HepG2 (cell line): ENCODE measurements around the gene GSK3A. TPM values are rescaled to one million over a fixed set of nuclear protein-coding genes. Genes with fewer than 3 reads are reported as not detected.

Experiments used
- EP300 ChIP-seq, 3 experiments: sonication (generic) in 1 of 3; formaldehyde crosslinking in 1 of 3; IDR thresholded peaks; 2 replicates each; pipeline versions ENCODE4 v1.5.1 to v1.6.1; 2011 to 2020; ENCODE audit warnings: low read depth in 2 of 3, low read length in 2 of 3, borderline replicate concordance in 1 of 3, improper control_type of control experiment in 1 of 3, mild to moderate bottlenecking in 1 of 3, missing genetic modification reagents in 1 of 3, moderate library complexity in 1 of 3
- PHB2 ChIP-seq: fragments of 450-650 bp; IDR thresholded peaks from 2 replicates; pipeline ENCODE4 v1.6.1; 2018; ENCODE audit not compliant: partially characterized antibody
- SP1 ChIP-seq, 2 experiments: fragments of 450-650 bp in 1 of 2; sonication (generic) in 1 of 2; formaldehyde crosslinking in 1 of 2; IDR thresholded peaks; 2 replicates each; pipeline versions ENCODE4 v1.4.0 to v1.6.1; 2016 to 2020; ENCODE audit warnings: missing genetic modification reagents in 1 of 2
- U2AF1 ChIP-seq: fragments of 200-400 bp; formaldehyde crosslinking; optimal IDR thresholded peaks from 2 replicates; pipeline ENCODE3; 2017; ENCODE audit warnings: mild to moderate bottlenecking, low read depth, low read length
- ZNF350 ChIP-seq: sonication (generic); formaldehyde crosslinking; IDR thresholded peaks from 2 replicates; pipeline ENCODE4 v1.4.0; 2020; ENCODE audit warnings: mild to moderate bottlenecking, low read depth, missing genetic modification reagents, borderline replicate concordance
- ZNF567 ChIP-seq: sonication (generic); formaldehyde crosslinking; IDR thresholded peaks from 2 replicates; pipeline ENCODE4 v1.8.1; 2023; ENCODE audit warnings: mild to moderate bottlenecking, missing genetic modification reagents, borderline replicate concordance
- ZNF772 ChIP-seq: sonication (generic); formaldehyde crosslinking; IDR thresholded peaks from 2 replicates; pipeline ENCODE4 v1.5.0; 2020; ENCODE audit warnings: mild to moderate bottlenecking, missing genetic modification reagents
- polyA plus RNA-seq, 8 experiments: library from polyadenylated mRNA; depleted of rRNA in 3 of 8; stranded (reverse) in 7 of 8; unstranded in 1 of 8; fragments of >200 nt; fragmentation: Illumina TruSeq in 4 of 8; extraction: Trizol in 4 of 8; gene quantifications; 2 replicates each; pipeline versions ENCODE4 v1.2.1 to v1.2.3, GENCODE V29; 2011 to 2016; ENCODE audit warnings: low read depth in 4 of 8, missing spikeins in 1 of 8, mixed read lengths in 1 of 8; ENCODE audit not compliant: insufficient read depth in 1 of 8
- total RNA-seq, 5 experiments: library from RNA; depleted of rRNA; stranded (reverse); fragments of >200 nt; fragmentation: Illumina TruSeq; extraction: Trizol; gene quantifications; 2 replicates each; pipeline ENCODE4 v1.2.3, GENCODE V29; 2016; ENCODE audit warnings: low read depth in 1 of 5
- TF ChIP-seq, protein P1 (sequence below): sonication (generic); formaldehyde crosslinking; IDR thresholded peaks from 2 replicates; pipeline ENCODE4 v1.4.0; 2020; ENCODE audit warnings: mild to moderate bottlenecking, missing genetic modification reagents, borderline replicate concordance
- TF ChIP-seq, protein P2 (sequence below): IDR thresholded peaks from 2 replicates; pipeline ENCODE4 v1.6.1; 2016; ENCODE audit warnings: missing compliant biosample characterization, missing genetic modification reagents, borderline replicate concordance
- TF ChIP-seq, protein P3 (sequence below): sonication (generic); formaldehyde crosslinking; IDR thresholded peaks from 2 replicates; pipeline ENCODE4 v1.8.1; 2022; ENCODE audit warnings: low read depth, mild to moderate bottlenecking, missing genetic modification reagents
- TF ChIP-seq, protein P4 (sequence below): sonication (generic); formaldehyde crosslinking; IDR thresholded peaks from 2 replicates; pipeline ENCODE4 v1.5.1; 2020; ENCODE audit warnings: missing genetic modification reagents, mild to moderate bottlenecking, borderline replicate concordance

The GSK3A gene
- total and polyA plus RNA-seq, 2 of the 13 experiments (the other 11 are each of a cell fraction or from before 2014, with no cell fraction given), result 16.9 to 52.5 TPM

DNA sequence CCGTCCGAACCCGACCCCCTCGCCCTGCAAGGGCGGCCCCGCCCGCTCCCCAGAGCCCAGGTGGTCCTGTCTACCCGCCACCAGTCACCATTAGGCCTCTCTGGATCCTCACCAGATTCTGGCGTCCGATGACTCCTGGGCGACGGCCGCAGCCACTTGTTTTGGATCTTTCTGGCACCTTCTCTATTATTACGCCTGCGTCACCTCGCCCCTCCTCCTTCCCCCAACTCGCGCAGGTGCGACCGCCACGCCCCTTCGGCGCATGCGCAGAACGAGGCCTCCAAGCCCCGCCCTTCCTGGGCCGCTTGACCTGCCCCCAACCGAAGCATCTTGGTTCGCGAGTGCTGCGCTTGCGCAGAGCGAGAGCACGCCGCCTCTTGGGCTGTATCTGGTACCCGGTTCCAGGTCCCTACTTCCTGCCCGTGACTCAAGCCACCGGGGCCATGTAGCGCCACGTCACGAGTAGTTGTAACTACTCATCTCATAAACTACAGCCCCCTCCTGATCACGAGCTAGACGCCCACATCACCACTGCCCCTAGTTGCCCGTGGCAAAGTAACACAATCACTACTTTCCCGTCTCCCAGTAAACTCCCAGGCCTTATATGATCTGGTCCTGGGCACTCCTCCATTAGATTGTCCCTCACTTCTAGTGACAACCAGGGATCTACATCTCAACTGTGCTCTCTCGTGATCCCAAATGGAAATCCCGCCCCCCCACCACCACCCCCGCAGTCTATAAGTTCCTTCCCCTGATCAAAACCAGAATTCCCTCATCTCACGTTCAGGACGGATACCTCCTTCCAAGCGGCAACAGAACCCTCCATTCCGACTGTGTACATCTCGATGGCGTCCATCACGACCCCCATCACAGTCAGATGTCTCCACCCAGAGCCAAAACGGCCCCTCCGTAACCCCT is 24.6 kb downstream of the GSK3A start, which contains the start of gene DEDD2 (continued):
- TF ChIP-seq ZNF772 (CRISPR knock-in tag) (no peak), EP300 (IDR thresholded peaks at IDR 0.05; ENCODE audit: low read depth in 2 of 2, low read length in 2 of 2) (0 out of 4 replicates have a peak, but pooled peaks of 1 of the 2 experiments have one; percentile 8), EP300 (CRISPR knock-in tag; IDR thresholded peaks at IDR 0.05; ENCODE audit: borderline replicate concordance) (no peak), U2AF1 (peak; percentile 39), ZNF567 (no peak), ZNF350 (CRISPR knock-in tag) (peak; percentile 88), SP1 (IDR thresholded peaks at IDR 0.05) (no peak), SP1 (CRISPR knock-in tag; IDR thresholded peaks at IDR 0.05) (peak; percentile 60; the same call in 1 of the 2 replicates), PHB2 (no peak)
- TF ChIP-seq, protein P1, sequence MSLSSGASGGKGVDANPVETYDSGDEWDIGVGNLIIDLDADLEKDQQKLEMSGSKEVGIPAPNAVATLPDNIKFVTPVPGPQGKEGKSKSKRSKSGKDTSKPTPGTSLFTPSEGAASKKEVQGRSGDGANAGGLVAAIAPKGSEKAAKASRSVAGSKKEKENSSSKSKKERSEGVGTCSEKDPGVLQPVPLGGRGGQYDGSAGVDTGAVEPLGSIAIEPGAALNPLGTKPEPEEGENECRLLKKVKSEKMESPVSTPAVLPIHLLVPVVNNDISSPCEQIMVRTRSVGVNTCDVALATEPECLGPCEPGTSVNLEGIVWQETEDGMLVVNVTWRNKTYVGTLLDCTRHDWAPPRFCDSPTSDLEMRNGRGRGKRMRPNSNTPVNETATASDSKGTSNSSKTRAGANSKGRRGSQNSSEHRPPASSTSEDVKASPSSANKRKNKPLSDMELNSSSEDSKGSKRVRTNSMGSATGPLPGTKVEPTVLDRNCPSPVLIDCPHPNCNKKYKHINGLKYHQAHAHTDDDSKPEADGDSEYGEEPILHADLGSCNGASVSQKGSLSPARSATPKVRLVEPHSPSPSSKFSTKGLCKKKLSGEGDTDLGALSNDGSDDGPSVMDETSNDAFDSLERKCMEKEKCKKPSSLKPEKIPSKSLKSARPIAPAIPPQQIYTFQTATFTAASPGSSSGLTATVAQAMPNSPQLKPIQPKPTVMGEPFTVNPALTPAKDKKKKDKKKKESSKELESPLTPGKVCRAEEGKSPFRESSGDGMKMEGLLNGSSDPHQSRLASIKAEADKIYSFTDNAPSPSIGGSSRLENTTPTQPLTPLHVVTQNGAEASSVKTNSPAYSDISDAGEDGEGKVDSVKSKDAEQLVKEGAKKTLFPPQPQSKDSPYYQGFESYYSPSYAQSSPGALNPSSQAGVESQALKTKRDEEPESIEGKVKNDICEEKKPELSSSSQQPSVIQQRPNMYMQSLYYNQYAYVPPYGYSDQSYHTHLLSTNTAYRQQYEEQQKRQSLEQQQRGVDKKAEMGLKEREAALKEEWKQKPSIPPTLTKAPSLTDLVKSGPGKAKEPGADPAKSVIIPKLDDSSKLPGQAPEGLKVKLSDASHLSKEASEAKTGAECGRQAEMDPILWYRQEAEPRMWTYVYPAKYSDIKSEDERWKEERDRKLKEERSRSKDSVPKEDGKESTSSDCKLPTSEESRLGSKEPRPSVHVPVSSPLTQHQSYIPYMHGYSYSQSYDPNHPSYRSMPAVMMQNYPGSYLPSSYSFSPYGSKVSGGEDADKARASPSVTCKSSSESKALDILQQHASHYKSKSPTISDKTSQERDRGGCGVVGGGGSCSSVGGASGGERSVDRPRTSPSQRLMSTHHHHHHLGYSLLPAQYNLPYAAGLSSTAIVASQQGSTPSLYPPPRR (CRISPR knock-in tag), result 0 out of 2 replicates have a peak, but pooled peaks have one; percentile 43
- TF ChIP-seq, protein P2, sequence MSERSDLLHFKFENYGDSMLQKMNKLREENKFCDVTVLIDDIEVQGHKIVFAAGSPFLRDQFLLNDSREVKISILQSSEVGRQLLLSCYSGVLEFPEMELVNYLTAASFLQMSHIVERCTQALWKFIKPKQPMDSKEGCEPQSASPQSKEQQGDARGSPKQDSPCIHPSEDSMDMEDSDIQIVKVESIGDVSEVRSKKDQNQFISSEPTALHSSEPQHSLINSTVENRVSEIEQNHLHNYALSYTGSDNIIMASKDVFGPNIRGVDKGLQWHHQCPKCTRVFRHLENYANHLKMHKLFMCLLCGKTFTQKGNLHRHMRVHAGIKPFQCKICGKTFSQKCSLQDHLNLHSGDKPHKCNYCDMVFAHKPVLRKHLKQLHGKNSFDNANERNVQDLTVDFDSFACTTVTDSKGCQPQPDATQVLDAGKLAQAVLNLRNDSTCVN, result no peak; the same call in 1 of the 2 replicates
- TF ChIP-seq, protein P3, sequence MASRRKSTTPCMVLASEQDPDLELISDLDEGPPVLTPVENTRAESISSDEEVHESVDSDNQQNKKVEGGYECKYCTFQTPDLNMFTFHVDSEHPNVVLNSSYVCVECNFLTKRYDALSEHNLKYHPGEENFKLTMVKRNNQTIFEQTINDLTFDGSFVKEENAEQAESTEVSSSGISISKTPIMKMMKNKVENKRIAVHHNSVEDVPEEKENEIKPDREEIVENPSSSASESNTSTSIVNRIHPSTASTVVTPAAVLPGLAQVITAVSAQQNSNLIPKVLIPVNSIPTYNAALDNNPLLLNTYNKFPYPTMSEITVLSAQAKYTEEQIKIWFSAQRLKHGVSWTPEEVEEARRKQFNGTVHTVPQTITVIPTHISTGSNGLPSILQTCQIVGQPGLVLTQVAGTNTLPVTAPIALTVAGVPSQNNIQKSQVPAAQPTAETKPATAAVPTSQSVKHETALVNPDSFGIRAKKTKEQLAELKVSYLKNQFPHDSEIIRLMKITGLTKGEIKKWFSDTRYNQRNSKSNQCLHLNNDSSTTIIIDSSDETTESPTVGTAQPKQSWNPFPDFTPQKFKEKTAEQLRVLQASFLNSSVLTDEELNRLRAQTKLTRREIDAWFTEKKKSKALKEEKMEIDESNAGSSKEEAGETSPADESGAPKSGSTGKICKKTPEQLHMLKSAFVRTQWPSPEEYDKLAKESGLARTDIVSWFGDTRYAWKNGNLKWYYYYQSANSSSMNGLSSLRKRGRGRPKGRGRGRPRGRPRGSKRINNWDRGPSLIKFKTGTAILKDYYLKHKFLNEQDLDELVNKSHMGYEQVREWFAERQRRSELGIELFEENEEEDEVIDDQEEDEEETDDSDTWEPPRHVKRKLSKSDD (CRISPR knock-in tag), result 0 out of 2 replicates have a peak, but pooled peaks have one; percentile 12
- TF ChIP-seq, protein P4, sequence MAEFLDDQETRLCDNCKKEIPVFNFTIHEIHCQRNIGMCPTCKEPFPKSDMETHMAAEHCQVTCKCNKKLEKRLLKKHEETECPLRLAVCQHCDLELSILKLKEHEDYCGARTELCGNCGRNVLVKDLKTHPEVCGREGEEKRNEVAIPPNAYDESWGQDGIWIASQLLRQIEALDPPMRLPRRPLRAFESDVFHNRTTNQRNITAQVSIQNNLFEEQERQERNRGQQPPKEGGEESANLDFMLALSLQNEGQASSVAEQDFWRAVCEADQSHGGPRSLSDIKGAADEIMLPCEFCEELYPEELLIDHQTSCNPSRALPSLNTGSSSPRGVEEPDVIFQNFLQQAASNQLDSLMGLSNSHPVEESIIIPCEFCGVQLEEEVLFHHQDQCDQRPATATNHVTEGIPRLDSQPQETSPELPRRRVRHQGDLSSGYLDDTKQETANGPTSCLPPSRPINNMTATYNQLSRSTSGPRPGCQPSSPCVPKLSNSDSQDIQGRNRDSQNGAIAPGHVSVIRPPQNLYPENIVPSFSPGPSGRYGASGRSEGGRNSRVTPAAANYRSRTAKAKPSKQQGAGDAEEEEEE, result no peak
